Stimulated activated CD4-positive, alpha-beta T cell treated with anti-CD3 and anti-CD28 coated beads, Interleukin-1b, Interleukin-23, amount 100 ng/mL, for 24 hours (primary cell): ENCODE data around the gene AUH.

Source experiments
- DNase-seq, 4 experiments: peaks; one replicate each; pipeline ENCODE4 v3.0.0-alpha.2; 2020; ENCODE audit warnings: low read depth in 4 of 4, low spot score in 1 of 4

The AUH gene

GRCh38 chr9:91191411-91192380 is 170.0 kb downstream of the AUH start:
- DNase-seq = no peak

- no peak for DNase-seq
These were observed 171.7 kb downstream of the AUH start for GRCh38 chr9:91190062-91190461.

- no peak for DNase-seq
These were observed 172.8 kb downstream of the AUH start for GRCh38 chr9:91188719-91189590.

GRCh38 chr9:91187965-91188344 is 173.8 kb downstream of the AUH start:
- DNase-seq = no peak

- no peak for DNase-seq
These were observed 174.3 kb downstream of the AUH start for GRCh38 chr9:91187311-91187964.

- DNase-seq = no peak
These were observed 175.0 kb downstream of the AUH start for GRCh38 chr9:91186632-91187108.

GRCh38 chr9:91185193-91185886 is 176.4 kb downstream of the AUH start:
- DNase-seq = no peak

- no peak for DNase-seq
These were observed 179.1 kb downstream of the AUH start for GRCh38 chr9:91182429-91183225.

- DNase-seq = no peak
These were observed 180.2 kb downstream of the AUH start for GRCh38 chr9:91181541-91181940.

- no peak for DNase-seq
These were observed 180.8 kb downstream of the AUH start for GRCh38 chr9:91180930-91181268.

GRCh38 chr9:91180240-91180929 is 181.3 kb downstream of the AUH start:
- DNase-seq = no peak

GRCh38 chr9:91179237-91180138 is 182.2 kb downstream of the AUH start:
- no peak for DNase-seq

GRCh38 chr9:91178281-91179236 is 183.2 kb downstream of the AUH start:
- DNase-seq = no peak

- peak in 1 of 4 experiments; percentile 47 for DNase-seq
These were observed 183.9 kb downstream of the AUH start for GRCh38 chr9:91177661-91178280.

GRCh38 chr9:91177081-91177480 is 184.6 kb downstream of the AUH start:
- no peak for DNase-seq

GRCh38 chr9:91176426-91176825 is 185.3 kb downstream of the AUH start:
- no peak for DNase-seq

GRCh38 chr9:91174772-91175171 is 186.9 kb downstream of the AUH start:
- DNase-seq = no peak
